C4-2B (cell line): Measurements from ENCODE around the gene TRIML1.
A peak's percentile ranks its signal among the peaks of the same experiment; 100 is the strongest.
"Not testable (repeated sequence)": the region's sequence is repeated elsewhere in the genome, so short reads cannot be mapped to it uniquely, and the experiment has no call there.

Experiments
- H3K27ac ChIP-seq: fragments of 450-650 bp; 2 replicates; pipeline ENCODE4 v1.5.1; 2017
- CTCF ChIP-seq: fragments of 450-650 bp; conservative IDR thresholded peaks from 2 replicates; pipeline ENCODE4 v1.5.1; 2017; ENCODE audit warnings: mild to moderate bottlenecking
- ZFX ChIP-seq: fragments of 450-650 bp; IDR thresholded peaks from 2 replicates; pipeline ENCODE4 v1.6.1; 2017

The TRIML1 gene

GRCh38 chr4:188154668-188155405, 15.6 kb downstream of the TRIML1 start:
- H3K27ac ChIP-seq, result peak overlapping the region; percentile 74; the same call in 1 of the 2 replicates
- TF ChIP-seq CTCF, result no peak
- TF ChIP-seq ZFX, result no peak

- no peak for TF ChIP-seq CTCF
- TF ChIP-seq ZFX, result no peak
- H3K27ac ChIP-seq, result no peak overlapping the region
Observed at GRCh38 chr4:188158336-188158735, 19.1 kb downstream of the TRIML1 start.

- H3K27ac ChIP-seq, result not testable (repeated sequence)
Observed at GRCh38 chr4:188159513-188160226, 20.4 kb downstream of the TRIML1 start.

GRCh38 chr4:188160406-188160805, 21.2 kb downstream of the TRIML1 start:
- TF ChIP-seq CTCF (no peak), ZFX (no peak)
- H3K27ac ChIP-seq, result no peak overlapping the region

- no peak for TF ChIP-seq CTCF
- no peak for TF ChIP-seq ZFX
- H3K27ac ChIP-seq, result 0 out of 2 replicates have a peak overlapping the region, but pooled peaks have one; percentile 4
Observed at GRCh38 chr4:188161167-188161566, 21.9 kb downstream of the TRIML1 start.

GRCh38 chr4:188162698-188163097, 23.5 kb downstream of the TRIML1 start:
- no peak for TF ChIP-seq CTCF
- TF ChIP-seq ZFX, result no peak
- no peak overlapping the region for H3K27ac ChIP-seq

- no peak for TF ChIP-seq ZFX
- no peak for TF ChIP-seq CTCF
- no peak overlapping the region for H3K27ac ChIP-seq
Observed at GRCh38 chr4:188168726-188169373, 29.6 kb downstream of the TRIML1 start.
